ENCODE data around the gene FAM229A.
A peak's percentile ranks its signal among the peaks of the same experiment; 100 is the strongest.

The FAM229A gene

GRCh38 chr1:32336591-32336932 is 25.7 kb downstream of the FAM229A start:
- TF ChIP-seq, protein P1, sequence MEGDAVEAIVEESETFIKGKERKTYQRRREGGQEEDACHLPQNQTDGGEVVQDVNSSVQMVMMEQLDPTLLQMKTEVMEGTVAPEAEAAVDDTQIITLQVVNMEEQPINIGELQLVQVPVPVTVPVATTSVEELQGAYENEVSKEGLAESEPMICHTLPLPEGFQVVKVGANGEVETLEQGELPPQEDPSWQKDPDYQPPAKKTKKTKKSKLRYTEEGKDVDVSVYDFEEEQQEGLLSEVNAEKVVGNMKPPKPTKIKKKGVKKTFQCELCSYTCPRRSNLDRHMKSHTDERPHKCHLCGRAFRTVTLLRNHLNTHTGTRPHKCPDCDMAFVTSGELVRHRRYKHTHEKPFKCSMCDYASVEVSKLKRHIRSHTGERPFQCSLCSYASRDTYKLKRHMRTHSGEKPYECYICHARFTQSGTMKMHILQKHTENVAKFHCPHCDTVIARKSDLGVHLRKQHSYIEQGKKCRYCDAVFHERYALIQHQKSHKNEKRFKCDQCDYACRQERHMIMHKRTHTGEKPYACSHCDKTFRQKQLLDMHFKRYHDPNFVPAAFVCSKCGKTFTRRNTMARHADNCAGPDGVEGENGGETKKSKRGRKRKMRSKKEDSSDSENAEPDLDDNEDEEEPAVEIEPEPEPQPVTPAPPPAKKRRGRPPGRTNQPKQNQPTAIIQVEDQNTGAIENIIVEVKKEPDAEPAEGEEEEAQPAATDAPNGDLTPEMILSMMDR (IDR thresholded peaks at IDR 0.05; ENCODE audit: low read depth, low read length): no peak
- no peak for TF ChIP-seq MAX (IDR thresholded peaks at IDR 0.05; ENCODE audit: low read depth, low read length)
- TF ChIP-seq MYC (IDR thresholded peaks at IDR 0.05; ENCODE audit: low read depth, low read length): no peak
- TF ChIP-seq POLR2A (IDR thresholded peaks at IDR 0.05; ENCODE audit: extremely low read depth, insufficient read length): no peak
- DNase-seq (ENCODE audit: low read depth): no peak
- H3K4me3 ChIP-seq (ENCODE audit: low read depth, low read length): no peak overlapping the region

DNA sequence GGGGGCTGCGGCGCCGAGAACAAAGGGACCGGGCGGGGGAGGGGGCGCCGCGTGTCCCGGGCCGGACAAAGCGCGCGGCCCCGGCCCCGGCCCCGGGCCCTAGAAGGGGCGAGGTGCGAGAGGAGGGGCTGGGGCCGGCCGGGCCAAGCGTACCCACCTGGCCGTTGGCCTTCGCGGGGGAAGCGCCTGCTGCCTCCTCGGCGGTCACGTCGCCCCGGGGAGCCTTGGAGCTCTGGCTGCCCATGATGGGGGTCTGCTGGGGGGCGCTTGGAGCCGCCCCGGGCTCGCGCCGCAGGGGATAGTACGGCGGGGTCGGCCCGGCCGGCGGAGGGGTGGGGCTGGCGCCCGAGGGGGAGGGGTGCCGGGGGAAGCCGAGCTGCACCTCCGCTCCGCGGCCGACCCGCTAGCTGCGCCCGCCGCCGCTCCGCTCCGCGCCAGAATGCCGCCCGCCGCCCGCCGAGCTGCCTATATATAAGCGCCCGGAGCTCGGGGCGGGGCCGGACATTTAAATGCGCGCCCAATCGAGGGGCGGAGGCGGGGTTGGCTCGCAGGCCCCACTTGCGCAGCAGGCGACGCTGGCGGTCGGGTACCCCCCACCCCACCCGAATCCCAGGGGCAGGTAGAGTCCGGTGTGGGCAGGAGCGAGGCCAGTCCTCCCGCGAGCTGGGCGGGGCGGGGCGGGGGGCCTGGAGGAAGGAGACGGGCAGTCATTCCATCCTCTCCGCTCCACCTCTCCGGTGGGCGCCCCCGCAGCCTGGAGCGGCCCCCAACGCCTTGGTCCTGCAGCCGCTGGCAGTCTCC is 26.3 kb downstream of the FAM229A start, which contains the start of gene MARCKSL1:
Gene MARCKSL1, minus strand, starts transcription at position 444 of the 801 bp plus-strand sequence. Its CDS starts 200 bp downstream, at position 244.
- TF ChIP-seq MAX (IDR thresholded peaks at IDR 0.05; ENCODE audit: low read depth, low read length) (no peak), MYC (IDR thresholded peaks at IDR 0.05; ENCODE audit: low read depth, low read length) (peak; percentile 24; the same call in 1 of the 2 replicates), POLR2A (IDR thresholded peaks at IDR 0.05; ENCODE audit: extremely low read depth, insufficient read length) (peak; percentile 82)
- TF ChIP-seq, protein P1 (IDR thresholded peaks at IDR 0.05; ENCODE audit: low read depth, low read length): no peak
- peak within 1 kb of the TSS; percentile 60 for H3K4me3 ChIP-seq (ENCODE audit: low read depth, low read length)
- peak; percentile 83 for DNase-seq (ENCODE audit: low read depth)

DNA sequence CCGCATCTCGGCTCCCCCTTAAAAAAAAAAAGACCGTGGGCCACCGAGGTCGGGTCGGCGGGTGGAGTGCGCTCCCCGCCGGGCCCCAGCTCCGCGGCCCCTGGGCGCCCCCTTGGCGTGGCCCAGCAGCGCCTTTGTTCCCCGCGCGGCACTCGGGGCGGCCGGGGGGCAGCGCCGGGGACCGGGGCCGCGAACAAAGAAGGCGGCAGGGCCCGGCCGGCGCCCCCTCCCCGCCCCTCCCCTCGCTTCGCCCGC is 26.8 kb downstream of the FAM229A start:
- peak overlapping the region; percentile 60 for H3K4me3 ChIP-seq (ENCODE audit: low read depth, low read length)
- DNase-seq (ENCODE audit: low read depth): no peak
- TF ChIP-seq POLR2A (IDR thresholded peaks at IDR 0.05; ENCODE audit: extremely low read depth, insufficient read length): peak; percentile 4
- TF ChIP-seq, protein P1 (IDR thresholded peaks at IDR 0.05; ENCODE audit: low read depth, low read length): no peak

GRCh38 chr1:32334864-32335534 is 27.3 kb downstream of the FAM229A start:
- H3K4me3 ChIP-seq (ENCODE audit: low read depth, low read length): peak overlapping the region; percentile 60
- peak; percentile 73 for DNase-seq (ENCODE audit: low read depth)
- TF ChIP-seq, protein P1 (IDR thresholded peaks at IDR 0.05; ENCODE audit: low read depth, low read length): peak; percentile 66
- peak; percentile 17 for TF ChIP-seq POLR2A (IDR thresholded peaks at IDR 0.05; ENCODE audit: extremely low read depth, insufficient read length)
- peak; percentile 20; the same call in 1 of the 2 replicates for TF ChIP-seq MAX (IDR thresholded peaks at IDR 0.05; ENCODE audit: low read depth, low read length)
- peak; percentile 55 for TF ChIP-seq MYC (IDR thresholded peaks at IDR 0.05; ENCODE audit: low read depth, low read length)

DNA sequence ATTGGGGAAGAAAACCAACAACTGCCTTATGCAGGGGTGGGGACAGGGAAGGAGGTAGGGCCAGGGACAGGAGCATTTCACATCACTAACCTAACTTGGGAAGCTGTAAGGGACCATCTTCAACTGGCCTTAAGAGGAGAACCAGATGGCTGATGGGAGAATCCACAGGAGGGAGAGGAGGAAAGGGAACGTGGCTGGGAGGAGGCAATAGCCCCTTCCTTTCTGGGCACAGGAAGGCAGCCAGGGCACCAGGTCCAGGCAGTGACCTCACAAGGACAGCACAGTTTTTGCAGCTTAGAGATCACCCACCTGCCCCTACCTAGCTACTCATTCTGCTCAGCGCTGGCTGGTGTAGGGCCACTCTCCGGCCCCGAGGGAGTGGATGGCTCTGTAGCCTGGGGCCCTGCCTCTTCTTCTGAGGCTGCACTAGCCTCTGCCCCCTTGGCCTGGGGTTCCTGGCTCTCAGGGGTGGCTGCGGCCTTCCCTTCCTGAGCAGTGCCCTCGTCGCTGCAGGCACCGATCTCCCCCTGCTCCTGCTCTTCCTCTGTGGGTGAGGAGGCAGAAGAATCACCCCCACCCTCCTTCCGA is 27.9 kb downstream of the FAM229A start:
- DNase-seq (ENCODE audit: low read depth): no peak
- peak overlapping the region; percentile 60 for H3K4me3 ChIP-seq (ENCODE audit: low read depth, low read length)
- TF ChIP-seq, protein P1 (IDR thresholded peaks at IDR 0.05; ENCODE audit: low read depth, low read length): no peak
- TF ChIP-seq MAX (IDR thresholded peaks at IDR 0.05; ENCODE audit: low read depth, low read length) (no peak), POLR2A (IDR thresholded peaks at IDR 0.05; ENCODE audit: extremely low read depth, insufficient read length) (no peak), MYC (IDR thresholded peaks at IDR 0.05; ENCODE audit: low read depth, low read length) (no peak)

Measured in NB4 (cell line).